Cerebellar cortex (tissue), 1 donor: ENCODE data around the gene CASKIN2.
"Not testable (repeated sequence)": the region's sequence is repeated elsewhere in the genome, so short reads cannot be mapped to it uniquely, and the experiment has no call there.

ENCODE experiments used
- DNase-seq: peaks from one replicate; pipeline ENCODE4 v3.0.0-alpha.2; 2015; ENCODE audit warnings: low spot score

The CASKIN2 gene

DNA sequence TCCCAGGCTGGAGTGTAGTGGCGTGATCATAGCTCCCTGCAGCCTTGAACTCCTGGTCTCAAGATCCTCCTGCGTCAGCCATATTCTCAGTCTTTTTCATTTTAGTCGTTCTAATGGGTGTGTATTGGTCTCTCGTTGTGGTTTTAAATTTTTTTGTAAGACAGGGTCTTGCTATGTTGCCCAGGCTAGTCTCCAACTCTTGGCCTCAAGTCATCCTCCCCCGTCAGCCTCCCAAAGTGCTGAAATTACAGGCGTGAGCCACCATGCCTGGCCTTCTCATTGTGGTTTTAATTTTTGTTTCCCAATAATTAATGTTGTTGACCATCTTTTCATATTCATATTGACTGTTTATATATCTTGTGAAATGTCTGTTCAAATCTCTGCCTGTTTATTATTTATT lies 50.3 kb downstream of the CASKIN2 start:
- DNase-seq: no peak

DNA sequence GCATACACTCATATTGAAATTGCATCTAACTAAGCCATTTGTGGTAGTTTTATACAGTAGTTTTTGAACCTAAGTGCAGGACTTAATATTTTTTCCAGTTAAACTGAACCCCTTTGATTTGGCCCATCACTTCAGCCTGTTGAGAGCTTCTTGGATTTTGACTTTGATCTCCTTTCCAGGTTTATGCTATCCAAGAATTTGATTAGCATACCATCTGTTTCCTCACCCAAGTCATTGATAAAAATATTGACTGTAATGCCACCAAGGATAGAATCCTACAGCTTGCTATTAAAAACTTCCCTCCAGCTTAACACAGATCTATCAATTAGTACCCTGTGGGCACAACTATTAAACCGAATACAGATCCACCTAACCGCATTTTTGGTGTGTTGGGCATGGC lies 51.7 kb downstream of the CASKIN2 start:
- no peak for DNase-seq

DNA sequence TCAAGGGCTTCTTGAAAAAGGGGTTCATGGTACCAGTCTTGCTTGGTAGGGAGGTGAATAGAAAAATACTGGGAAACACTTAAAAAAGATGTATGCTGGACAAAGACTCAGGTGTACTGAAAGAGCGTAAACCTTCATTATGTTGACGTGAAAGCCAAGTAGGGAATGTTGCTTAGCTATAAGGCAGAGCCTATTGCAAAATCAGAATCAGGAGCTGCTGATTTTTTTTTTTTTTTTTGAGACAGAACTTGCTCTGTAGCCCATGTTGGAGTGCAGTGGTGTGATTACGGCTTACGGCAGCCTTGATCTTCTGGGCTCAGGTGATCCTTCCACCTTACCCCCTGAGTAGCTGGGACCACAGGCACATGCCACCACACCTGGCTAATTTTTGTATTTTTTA lies 55.0 kb downstream of the CASKIN2 start:
- no peak for DNase-seq

DNA sequence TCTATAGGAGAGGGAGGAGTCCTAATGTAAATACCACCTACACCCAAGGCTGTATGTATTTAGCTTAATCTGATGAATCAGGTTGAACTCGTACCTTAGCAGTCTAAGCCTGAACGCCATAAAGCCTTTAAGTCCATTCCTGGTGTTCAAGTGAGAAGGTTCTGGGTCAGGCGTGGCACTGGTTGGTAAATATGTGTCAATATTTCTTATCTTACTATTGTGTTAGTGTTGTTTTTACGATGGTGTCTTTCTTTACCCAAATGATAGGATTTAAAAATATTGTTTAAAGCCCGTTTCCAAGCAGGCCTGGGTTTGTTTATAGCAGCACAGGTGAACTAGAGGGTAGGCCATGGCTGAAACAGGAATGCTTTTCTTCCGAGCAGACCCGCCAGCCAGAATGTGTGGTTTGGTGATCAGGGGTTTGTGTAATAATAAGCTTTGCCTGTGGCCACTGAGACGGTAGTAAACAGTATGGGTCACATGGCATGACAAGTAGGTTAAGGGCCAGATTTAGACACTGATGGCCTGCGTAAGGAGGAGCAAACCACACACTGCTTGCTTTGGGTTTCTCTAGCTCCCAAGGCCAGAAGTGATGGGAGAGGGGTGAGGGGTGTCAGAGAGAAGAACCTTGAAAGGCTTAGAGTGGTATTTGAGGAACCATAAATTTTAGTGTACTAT lies 55.6 kb downstream of the CASKIN2 start:
- DNase-seq: peak; percentile 85

DNA sequence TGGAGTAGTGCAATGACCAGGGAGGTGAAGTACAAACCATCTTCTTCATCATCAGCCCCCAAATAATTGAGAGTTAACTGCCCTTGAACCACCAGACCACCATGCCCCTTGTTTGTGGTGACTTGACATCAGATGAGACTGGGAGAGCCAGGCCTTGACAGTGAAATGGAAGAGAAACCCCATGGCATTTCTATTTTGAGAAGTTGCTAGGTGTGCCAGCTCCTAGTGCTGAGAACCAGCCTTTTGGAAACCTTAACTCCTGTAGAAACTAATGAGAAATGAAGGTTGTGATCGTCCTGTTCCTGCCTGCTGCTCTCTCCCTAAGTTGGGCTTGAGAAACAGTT lies 56.1 kb downstream of the CASKIN2 start:
- DNase-seq: peak; percentile 69

DNA sequence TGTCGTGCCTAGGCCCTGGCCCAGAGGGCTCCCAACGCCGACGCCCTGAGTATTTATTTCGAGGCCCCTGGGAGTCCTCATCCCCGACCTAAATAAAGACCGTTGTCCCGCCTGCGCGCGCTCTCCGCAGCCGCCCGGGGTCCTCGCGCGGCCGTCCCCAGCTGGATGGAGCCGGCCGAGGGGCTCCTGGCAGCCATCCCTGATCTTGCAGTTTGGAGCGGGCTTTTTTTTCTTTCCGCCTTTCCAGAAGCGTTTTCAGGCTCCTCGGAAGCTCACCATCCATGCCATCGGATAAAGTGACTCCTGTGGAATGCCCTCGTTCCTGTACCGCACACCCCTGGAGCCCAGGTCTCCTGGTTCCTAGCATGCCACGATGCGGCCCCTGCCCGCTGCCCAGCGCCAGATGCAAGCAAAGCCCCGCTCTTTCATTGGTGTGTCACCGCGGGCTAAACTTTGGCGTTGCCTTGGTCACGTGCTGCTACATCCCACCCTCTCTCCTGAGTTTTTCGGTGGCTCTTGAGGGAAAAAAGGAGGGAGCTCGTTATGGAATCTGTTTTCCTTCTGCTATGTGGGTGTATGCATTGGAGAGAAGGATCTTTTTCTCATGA lies 58.2 kb downstream of the CASKIN2 start:
- DNase-seq: peak; percentile 69

DNA sequence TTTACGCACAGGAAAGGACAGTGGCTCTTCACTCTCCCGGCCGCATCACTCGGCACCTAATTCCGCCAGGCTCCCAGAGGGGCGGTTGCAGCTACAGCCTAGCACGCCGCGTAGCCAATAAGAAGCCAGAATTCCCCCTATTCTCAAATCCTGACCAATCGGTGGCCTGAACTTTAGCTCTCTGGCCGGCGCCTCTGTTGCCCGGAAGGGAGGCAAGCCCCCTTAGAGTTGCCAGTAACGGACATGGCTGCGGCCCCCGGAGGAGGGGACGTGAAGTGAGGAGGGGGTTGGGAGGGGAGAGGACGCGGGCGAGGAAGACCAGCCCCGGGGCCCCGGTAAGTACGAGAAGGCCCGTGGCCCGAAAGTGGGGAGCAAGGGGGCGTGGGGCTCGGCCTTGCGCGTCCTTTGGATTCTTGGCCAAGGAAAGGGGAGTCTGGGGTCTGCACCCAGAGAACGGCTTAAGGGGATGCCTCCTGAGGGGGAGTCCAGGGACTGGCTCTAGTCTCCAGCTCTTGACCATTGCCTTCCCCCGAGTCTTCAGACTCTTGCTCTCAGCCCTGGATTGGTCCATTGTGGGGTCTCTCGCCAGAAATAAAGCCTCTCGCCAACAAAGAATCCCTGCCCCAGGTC lies 58.8 kb downstream of the CASKIN2 start, which contains the start of gene TMEM94:
Gene TMEM94 (plus strand): TSS at position 219 of the 630 bp plus-strand sequence. CDS start 15,271 bp downstream, outside the sequence.
- peak; percentile 100 for DNase-seq

DNA sequence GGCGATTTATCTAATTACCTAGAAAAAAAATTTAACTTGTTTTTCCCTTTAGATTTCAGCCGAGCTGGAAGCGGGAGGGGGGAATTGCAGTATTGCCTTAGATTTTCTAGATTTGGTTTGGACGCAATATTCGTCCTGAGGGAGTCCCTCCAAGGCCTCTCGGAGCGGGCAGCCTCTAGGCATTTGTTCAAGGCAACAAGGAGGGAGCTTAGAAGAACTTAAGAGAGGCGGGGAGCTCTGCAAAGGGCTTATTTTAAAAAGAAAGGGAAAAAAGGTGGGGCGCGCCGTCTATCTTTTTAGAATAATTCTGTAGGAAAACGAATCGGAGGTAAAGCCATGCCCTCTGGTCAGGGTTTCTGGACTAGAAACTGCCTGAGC lies 59.3 kb downstream of the CASKIN2 start:
- no peak for DNase-seq

DNA sequence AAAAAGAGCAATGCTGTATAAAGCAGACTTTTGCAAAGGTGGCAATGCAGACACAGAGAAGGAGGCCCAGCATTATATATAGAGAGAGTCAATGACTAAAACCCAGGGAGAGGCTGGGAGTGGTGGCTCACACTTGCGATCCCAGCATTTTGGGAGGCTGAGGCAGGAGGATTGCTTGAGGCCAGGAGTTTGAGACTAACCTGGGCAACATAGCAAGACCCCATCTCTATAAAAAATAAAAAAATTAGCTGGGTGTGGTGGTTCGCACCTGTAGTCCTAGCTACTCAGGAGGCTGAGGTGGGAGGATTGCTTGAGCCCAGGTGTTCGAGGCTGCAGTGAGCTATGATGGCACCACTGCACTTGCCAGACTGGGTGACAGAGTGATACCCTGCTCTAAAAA lies 60.7 kb downstream of the CASKIN2 start:
- not testable (repeated sequence) for DNase-seq

DNA sequence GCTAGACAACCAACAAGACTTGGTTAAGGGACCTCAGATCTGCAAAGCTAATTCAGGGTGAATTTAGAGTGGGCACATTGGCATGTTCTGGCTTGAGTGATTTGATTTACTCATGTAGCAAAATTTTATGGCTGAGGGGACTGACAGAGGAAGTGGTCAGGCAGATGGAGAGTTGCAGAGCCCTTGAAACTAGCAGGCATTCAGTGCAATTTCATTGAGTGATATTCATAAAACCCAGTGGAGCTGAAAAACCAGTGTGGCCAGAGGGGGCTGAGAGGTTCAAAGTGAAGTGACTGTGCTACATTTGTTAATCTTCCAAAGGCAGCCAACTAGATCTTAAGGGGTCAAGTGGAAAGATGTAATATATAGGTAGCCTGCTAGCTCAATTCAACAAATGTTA lies 61.1 kb downstream of the CASKIN2 start:
- DNase-seq: no peak

DNA sequence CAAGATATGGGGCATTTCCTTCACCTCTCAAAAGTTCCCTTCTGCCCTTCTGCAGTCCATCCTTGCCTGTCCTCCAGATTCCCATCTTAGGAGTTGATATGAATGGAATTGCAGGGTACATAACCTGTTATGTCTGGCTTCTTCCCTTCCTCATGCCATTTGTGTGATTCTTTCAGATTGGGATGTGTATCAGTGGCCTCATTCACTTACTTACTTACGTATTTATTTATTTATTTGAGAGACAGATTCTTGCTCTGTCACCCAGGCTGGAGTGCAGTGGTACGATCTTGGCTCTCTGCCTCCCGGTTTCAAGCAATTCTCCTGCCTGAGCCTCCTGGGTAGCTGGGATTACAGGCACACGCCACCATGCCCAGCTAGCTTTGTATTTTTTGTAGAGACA lies 65.1 kb downstream of the CASKIN2 start:
- no peak for DNase-seq
